HEK293 (cell line): ENCODE data around the gene RASSF3.

Experiments used
- GFI1B ChIP-seq: fragments of 450-650 bp; formaldehyde crosslinking; IDR thresholded peaks from 2 replicates; pipeline ENCODE4 v1.5.1; 2016; ENCODE audit warnings: missing biosample characterization, missing genetic modification characterization
- KLF10 ChIP-seq: fragments of 450-650 bp; IDR thresholded peaks from 2 replicates; pipeline ENCODE4 v1.5.1; 2018; ENCODE audit warnings: missing biosample characterization, mild to moderate bottlenecking, missing genetic modification characterization
- KLF7 ChIP-seq: fragments of 450-650 bp; formaldehyde crosslinking; IDR thresholded peaks from 2 replicates; pipeline ENCODE4 v1.5.1; 2016; ENCODE audit warnings: missing biosample characterization, missing genetic modification characterization, borderline replicate concordance
- SALL2 ChIP-seq: fragments of 450-650 bp; formaldehyde crosslinking; IDR thresholded peaks from 2 replicates; pipeline ENCODE4 v1.5.0; 2017; ENCODE audit warnings: missing biosample characterization, mild to moderate bottlenecking, missing genetic modification characterization, borderline replicate concordance
- ZBTB17 ChIP-seq: fragments of 450-650 bp; formaldehyde crosslinking; IDR thresholded peaks from 2 replicates; pipeline ENCODE4 v1.5.1; 2016; ENCODE audit warnings: missing biosample characterization, missing genetic modification characterization
- ZFP69B ChIP-seq: fragments of 450-650 bp; formaldehyde crosslinking; IDR thresholded peaks from 2 replicates; pipeline ENCODE4 v1.5.1; 2016; ENCODE audit warnings: missing biosample characterization, missing genetic modification characterization
- ZIC2 ChIP-seq: fragments of 450-650 bp; formaldehyde crosslinking; IDR thresholded peaks from 2 replicates; pipeline ENCODE4 v1.5.1; 2016; ENCODE audit warnings: missing biosample characterization, missing genetic modification characterization
- ZNF114 ChIP-seq: fragments of 450-650 bp; formaldehyde crosslinking; IDR thresholded peaks from 2 replicates; pipeline ENCODE4 v1.5.0; 2017; ENCODE audit warnings: missing biosample characterization, missing genetic modification characterization
- ZNF138 ChIP-seq: fragments of 450-650 bp; formaldehyde crosslinking; IDR thresholded peaks from 2 replicates; pipeline ENCODE4 v1.5.1; 2016; ENCODE audit warnings: missing biosample characterization, missing genetic modification characterization, borderline replicate concordance
- ZNF184 ChIP-seq: fragments of 450-650 bp; IDR thresholded peaks from 2 replicates; pipeline ENCODE4 v1.5.1; 2018; ENCODE audit warnings: missing biosample characterization, mild to moderate bottlenecking, missing genetic modification characterization
- ZNF19 ChIP-seq: fragments of 450-650 bp; formaldehyde crosslinking; IDR thresholded peaks from 2 replicates; pipeline ENCODE4; 2016; ENCODE audit warnings: missing biosample characterization, missing genetic modification characterization, low read depth
- ZNF2 ChIP-seq: fragments of 450-650 bp; formaldehyde crosslinking; IDR thresholded peaks from 2 replicates; pipeline ENCODE4 v1.5.1; 2016; ENCODE audit warnings: missing biosample characterization, missing genetic modification characterization
- ZNF521 ChIP-seq: fragments of 450-650 bp; formaldehyde crosslinking; IDR thresholded peaks from 2 replicates; pipeline ENCODE4 v1.5.1; 2017; ENCODE audit warnings: missing biosample characterization, mild to moderate bottlenecking, missing genetic modification characterization
- ZNF530 ChIP-seq: fragments of 450-650 bp; formaldehyde crosslinking; IDR thresholded peaks from 2 replicates; pipeline ENCODE4 v1.5.1; 2016; ENCODE audit warnings: low read depth, missing biosample characterization, missing genetic modification characterization
- ZNF600 ChIP-seq: fragments of 450-650 bp; formaldehyde crosslinking; IDR thresholded peaks from 2 replicates; pipeline ENCODE4 v1.5.1; 2016; ENCODE audit warnings: missing biosample characterization, missing genetic modification characterization
- ZNF626 ChIP-seq: fragments of 450-650 bp; sonication (Bioruptor Pico); formaldehyde crosslinking; IDR thresholded peaks from 2 replicates; pipeline ENCODE4 v1.5.1; 2018; ENCODE audit warnings: missing biosample characterization, missing genetic modification characterization, inconsistent platforms
- ZNF658 ChIP-seq: fragments of 450-650 bp; formaldehyde crosslinking; IDR thresholded peaks from 2 replicates; pipeline ENCODE4; 2016; ENCODE audit warnings: missing biosample characterization, missing genetic modification characterization
- ZNF701 ChIP-seq: fragments of 450-650 bp; formaldehyde crosslinking; IDR thresholded peaks from 2 replicates; pipeline ENCODE4 v1.5.1; 2016; ENCODE audit warnings: missing biosample characterization, missing genetic modification characterization
- ZNF747 ChIP-seq: fragments of 450-650 bp; formaldehyde crosslinking; IDR thresholded peaks from 2 replicates; pipeline ENCODE4 v1.5.1; 2016; ENCODE audit warnings: missing biosample characterization, missing genetic modification characterization
- ZNF791 ChIP-seq: fragments of 450-650 bp; formaldehyde crosslinking; IDR thresholded peaks from 2 replicates; pipeline ENCODE4 v1.5.1; 2016; ENCODE audit warnings: missing biosample characterization, missing genetic modification characterization
- TF ChIP-seq, protein P1 (sequence below): fragments of 450-650 bp; formaldehyde crosslinking; conservative IDR thresholded peaks from 2 replicates; pipeline ENCODE4 v1.5.1; 2016; ENCODE audit warnings: low read depth, missing biosample characterization, missing genetic modification characterization
- TF ChIP-seq, protein P2 (sequence below): fragments of 450-650 bp; formaldehyde crosslinking; IDR thresholded peaks from 2 replicates; pipeline ENCODE4 v1.5.1; 2016; ENCODE audit warnings: missing biosample characterization, missing genetic modification characterization
- TF ChIP-seq, protein P3 (sequence below): fragments of 450-650 bp; formaldehyde crosslinking; IDR thresholded peaks from 2 replicates; pipeline ENCODE4 v1.5.1; 2016; ENCODE audit warnings: missing biosample characterization, missing genetic modification characterization
- TF ChIP-seq, protein P4 (sequence below): fragments of 450-650 bp; formaldehyde crosslinking; IDR thresholded peaks from 2 replicates; pipeline ENCODE4 v1.5.1; 2017; ENCODE audit warnings: missing biosample characterization, missing genetic modification characterization
- TF ChIP-seq, protein P5 (sequence below): fragments of 450-650 bp; formaldehyde crosslinking; IDR thresholded peaks from 2 replicates; pipeline ENCODE4 v1.5.1; 2016; ENCODE audit warnings: missing biosample characterization, missing genetic modification characterization
- TF ChIP-seq, protein P6 (sequence below): fragments of 450-650 bp; formaldehyde crosslinking; IDR thresholded peaks from 2 replicates; pipeline ENCODE4 v1.5.1; 2017; ENCODE audit warnings: missing biosample characterization, missing genetic modification characterization

Gene RASSF3

DNA sequence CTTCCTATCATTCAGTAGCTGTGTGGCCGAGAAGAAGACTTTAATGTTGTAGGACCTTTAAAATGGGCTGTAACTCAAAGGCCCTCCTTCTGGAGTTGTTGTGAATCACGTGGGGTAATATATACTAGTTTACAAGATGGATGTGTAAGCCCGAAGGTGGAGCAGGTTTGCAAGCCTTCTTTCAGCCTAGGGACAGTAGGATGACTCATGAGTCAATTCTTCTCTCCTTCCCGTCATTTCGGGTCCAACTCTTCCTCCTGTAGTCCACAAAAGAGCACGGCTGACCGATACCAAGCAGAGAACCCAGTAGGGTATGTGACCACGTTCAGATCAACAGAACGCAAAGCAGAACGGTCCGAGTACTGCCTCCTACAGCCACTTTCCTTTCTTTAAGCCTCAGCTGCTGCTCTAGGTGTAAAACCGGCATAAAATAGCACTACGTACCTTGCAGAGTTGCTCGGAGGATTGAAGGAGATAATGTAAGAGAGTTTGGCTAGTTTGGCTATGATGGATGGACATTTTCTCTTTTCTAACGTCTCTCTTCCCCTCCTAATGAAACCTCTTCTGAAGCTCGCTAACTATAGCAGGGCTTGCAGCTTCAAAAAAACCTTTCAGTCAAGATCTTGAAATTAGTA lies 1.3 kb upstream of the RASSF3 start (continued):
- TF ChIP-seq, protein P1, sequence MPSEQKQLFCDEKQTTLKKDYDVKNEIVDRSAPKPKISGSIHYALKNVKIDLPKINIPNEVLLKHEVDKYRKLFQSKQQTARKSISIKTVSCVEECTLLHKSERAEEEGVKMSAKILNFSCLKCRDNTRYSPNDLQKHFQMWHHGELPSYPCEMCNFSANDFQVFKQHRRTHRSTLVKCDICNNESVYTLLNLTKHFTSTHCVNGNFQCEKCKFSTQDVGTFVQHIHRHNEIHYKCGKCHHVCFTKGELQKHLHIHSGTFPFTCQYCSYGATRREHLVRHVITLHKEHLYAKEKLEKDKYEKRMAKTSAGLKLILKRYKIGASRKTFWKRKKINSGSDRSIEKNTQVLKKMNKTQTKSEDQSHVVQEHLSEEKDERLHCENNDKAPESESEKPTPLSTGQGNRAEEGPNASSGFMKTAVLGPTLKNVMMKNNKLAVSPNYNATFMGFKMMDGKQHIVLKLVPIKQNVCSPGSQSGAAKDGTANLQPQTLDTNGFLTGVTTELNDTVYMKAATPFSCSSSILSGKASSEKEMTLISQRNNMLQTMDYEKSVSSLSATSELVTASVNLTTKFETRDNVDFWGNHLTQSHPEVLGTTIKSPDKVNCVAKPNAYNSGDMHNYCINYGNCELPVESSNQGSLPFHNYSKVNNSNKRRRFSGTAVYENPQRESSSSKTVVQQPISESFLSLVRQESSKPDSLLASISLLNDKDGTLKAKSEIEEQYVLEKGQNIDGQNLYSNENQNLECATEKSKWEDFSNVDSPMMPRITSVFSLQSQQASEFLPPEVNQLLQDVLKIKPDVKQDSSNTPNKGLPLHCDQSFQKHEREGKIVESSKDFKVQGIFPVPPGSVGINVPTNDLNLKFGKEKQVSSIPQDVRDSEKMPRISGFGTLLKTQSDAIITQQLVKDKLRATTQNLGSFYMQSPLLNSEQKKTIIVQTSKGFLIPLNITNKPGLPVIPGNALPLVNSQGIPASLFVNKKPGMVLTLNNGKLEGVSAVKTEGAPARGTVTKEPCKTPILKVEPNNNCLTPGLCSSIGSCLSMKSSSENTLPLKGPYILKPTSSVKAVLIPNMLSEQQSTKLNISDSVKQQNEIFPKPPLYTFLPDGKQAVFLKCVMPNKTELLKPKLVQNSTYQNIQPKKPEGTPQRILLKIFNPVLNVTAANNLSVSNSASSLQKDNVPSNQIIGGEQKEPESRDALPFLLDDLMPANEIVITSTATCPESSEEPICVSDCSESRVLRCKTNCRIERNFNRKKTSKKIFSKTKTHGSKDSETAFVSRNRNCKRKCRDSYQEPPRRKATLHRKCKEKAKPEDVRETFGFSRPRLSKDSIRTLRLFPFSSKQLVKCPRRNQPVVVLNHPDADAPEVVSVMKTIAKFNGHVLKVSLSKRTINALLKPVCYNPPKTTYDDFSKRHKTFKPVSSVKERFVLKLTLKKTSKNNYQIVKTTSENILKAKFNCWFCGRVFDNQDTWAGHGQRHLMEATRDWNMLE (tag by site-specific recombination) = no peak
- no peak for TF ChIP-seq ZNF747
- peak; percentile 17; the same call in 1 of the 2 replicates for TF ChIP-seq ZFP69B (tag by site-specific recombination)
- no peak for TF ChIP-seq ZNF138 (tag by site-specific recombination)
- TF ChIP-seq KLF7 (tag by site-specific recombination) = no peak
- TF ChIP-seq ZNF530 = no peak
- TF ChIP-seq, protein P2, sequence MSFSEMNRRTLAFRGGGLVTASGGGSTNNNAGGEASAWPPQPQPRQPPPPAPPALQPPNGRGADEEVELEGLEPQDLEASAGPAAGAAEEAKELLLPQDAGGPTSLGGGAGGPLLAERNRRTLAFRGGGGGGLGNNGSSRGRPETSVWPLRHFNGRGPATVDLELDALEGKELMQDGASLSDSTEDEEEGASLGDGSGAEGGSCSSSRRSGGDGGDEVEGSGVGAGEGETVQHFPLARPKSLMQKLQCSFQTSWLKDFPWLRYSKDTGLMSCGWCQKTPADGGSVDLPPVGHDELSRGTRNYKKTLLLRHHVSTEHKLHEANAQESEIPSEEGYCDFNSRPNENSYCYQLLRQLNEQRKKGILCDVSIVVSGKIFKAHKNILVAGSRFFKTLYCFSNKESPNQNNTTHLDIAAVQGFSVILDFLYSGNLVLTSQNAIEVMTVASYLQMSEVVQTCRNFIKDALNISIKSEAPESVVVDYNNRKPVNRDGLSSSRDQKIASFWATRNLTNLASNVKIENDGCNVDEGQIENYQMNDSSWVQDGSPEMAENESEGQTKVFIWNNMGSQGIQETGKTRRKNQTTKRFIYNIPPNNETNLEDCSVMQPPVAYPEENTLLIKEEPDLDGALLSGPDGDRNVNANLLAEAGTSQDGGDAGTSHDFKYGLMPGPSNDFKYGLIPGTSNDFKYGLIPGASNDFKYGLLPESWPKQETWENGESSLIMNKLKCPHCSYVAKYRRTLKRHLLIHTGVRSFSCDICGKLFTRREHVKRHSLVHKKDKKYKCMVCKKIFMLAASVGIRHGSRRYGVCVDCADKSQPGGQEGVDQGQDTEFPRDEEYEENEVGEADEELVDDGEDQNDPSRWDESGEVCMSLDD (tag by site-specific recombination) = no peak
- no peak for TF ChIP-seq ZNF701 (tag by site-specific recombination)
- no peak for TF ChIP-seq KLF10 (tag by site-specific recombination)
- TF ChIP-seq, protein P3, sequence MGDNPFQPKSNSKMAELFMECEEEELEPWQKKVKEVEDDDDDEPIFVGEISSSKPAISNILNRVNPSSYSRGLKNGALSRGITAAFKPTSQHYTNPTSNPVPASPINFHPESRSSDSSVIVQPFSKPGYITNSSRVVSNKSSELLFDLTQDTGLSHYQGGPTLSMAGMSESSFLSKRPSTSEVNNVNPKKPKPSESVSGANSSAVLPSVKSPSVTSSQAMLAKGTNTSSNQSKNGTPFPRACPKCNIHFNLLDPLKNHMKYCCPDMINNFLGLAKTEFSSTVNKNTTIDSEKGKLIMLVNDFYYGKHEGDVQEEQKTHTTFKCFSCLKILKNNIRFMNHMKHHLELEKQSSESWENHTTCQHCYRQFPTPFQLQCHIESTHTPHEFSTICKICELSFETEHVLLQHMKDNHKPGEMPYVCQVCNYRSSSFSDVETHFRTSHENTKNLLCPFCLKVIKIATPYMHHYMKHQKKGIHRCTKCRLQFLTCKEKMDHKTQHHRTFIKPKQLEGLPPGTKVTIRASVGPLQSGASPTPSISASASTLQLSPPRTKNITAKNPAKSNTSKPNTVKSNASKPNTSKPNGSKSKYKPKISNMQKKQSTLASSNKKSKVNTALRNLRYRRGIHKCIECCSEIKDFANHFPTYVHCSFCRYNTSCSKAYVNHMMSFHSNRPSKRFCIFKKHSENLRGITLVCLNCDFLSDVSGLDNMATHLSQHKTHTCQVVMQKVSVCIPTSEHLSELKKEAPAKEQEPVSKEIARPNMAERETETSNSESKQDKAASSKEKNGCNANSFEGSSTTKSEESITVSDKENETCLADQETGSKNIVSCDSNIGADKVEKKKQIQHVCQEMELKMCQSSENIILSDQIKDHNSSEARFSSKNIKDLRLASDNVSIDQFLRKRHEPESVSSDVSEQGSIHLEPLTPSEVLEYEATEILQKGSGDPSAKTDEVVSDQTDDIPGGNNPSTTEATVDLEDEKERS (tag by site-specific recombination) = no peak
- TF ChIP-seq ZNF791 (tag by site-specific recombination) = no peak
- TF ChIP-seq ZNF521 = no peak
- TF ChIP-seq ZNF184 = no peak
- no peak for TF ChIP-seq ZNF19 (tag by site-specific recombination)
- peak; percentile 99 for TF ChIP-seq ZNF600 (tag by site-specific recombination)
- TF ChIP-seq ZNF2 (tag by site-specific recombination) = peak; percentile 69; the same call in 1 of the 2 replicates
- TF ChIP-seq ZBTB17 (tag by site-specific recombination) = peak; percentile 95
- no peak for TF ChIP-seq SALL2 (tag by site-specific recombination)
- no peak for TF ChIP-seq ZNF658
- no peak for TF ChIP-seq ZNF626 (tag by site-specific recombination)
- no peak for TF ChIP-seq ZNF114 (tag by site-specific recombination)
- TF ChIP-seq GFI1B (tag by site-specific recombination) = no peak
- no peak for TF ChIP-seq ZIC2 (tag by site-specific recombination)
- TF ChIP-seq, protein P4, sequence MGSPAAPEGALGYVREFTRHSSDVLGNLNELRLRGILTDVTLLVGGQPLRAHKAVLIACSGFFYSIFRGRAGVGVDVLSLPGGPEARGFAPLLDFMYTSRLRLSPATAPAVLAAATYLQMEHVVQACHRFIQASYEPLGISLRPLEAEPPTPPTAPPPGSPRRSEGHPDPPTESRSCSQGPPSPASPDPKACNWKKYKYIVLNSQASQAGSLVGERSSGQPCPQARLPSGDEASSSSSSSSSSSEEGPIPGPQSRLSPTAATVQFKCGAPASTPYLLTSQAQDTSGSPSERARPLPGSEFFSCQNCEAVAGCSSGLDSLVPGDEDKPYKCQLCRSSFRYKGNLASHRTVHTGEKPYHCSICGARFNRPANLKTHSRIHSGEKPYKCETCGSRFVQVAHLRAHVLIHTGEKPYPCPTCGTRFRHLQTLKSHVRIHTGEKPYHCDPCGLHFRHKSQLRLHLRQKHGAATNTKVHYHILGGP (tag by site-specific recombination) = no peak
- TF ChIP-seq, protein P5, sequence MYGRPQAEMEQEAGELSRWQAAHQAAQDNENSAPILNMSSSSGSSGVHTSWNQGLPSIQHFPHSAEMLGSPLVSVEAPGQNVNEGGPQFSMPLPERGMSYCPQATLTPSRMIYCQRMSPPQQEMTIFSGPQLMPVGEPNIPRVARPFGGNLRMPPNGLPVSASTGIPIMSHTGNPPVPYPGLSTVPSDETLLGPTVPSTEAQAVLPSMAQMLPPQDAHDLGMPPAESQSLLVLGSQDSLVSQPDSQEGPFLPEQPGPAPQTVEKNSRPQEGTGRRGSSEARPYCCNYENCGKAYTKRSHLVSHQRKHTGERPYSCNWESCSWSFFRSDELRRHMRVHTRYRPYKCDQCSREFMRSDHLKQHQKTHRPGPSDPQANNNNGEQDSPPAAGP (tag by site-specific recombination) = peak; percentile 79
- TF ChIP-seq, protein P6, sequence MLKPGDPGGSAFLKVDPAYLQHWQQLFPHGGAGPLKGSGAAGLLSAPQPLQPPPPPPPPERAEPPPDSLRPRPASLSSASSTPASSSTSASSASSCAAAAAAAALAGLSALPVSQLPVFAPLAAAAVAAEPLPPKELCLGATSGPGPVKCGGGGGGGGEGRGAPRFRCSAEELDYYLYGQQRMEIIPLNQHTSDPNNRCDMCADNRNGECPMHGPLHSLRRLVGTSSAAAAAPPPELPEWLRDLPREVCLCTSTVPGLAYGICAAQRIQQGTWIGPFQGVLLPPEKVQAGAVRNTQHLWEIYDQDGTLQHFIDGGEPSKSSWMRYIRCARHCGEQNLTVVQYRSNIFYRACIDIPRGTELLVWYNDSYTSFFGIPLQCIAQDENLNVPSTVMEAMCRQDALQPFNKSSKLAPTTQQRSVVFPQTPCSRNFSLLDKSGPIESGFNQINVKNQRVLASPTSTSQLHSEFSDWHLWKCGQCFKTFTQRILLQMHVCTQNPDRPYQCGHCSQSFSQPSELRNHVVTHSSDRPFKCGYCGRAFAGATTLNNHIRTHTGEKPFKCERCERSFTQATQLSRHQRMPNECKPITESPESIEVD (tag by site-specific recombination) = no peak
